Subcutaneous adipose tissue (tissue), 4 donors: ENCODE results near the gene SLC25A12. TPM values are rescaled to one million over a fixed set of nuclear protein-coding genes. Genes with fewer than 3 reads are reported as not detected.

Source experiments
- total RNA-seq, 4 donors: library from RNA; depleted of rRNA; stranded (reverse); fragments of >200 nt; gene quantifications; one replicate each; pipeline ENCODE4 v1.1.0, GENCODE V29; 2016
- TF ChIP-seq, protein P1 (sequence below): fragments of 450-650 bp; IDR thresholded peaks from one replicate; pipeline ENCODE4 v1.5.1; 2016; ENCODE audit warnings: low read depth, mild to moderate bottlenecking, control low read depth, antibody characterized with exemption, moderate library complexity

Gene SLC25A12
- total RNA-seq, 4 donors from 2014 or later: 12.4 to 24.0 (median 14.6) TPM

DNA sequence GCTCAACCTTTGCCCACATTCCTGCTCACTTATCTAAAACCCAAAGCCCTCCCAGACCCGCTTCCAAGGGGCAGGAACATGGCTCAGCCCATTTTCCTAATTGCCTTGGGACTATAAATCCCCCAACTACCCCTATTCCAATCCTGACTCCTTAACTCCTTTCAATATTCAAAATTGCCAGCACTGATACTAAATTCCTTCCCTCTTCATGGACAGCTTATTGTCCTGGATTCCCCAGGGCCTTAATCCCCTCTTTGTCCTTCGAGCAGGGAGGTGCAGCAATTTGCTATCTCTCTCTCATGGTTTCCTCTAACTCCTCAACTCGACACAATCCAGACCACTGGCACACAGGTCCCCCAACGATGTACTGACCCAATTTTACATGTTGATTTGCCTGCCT is 99.1 kb downstream of the SLC25A12 start:
- TF ChIP-seq, protein P1, sequence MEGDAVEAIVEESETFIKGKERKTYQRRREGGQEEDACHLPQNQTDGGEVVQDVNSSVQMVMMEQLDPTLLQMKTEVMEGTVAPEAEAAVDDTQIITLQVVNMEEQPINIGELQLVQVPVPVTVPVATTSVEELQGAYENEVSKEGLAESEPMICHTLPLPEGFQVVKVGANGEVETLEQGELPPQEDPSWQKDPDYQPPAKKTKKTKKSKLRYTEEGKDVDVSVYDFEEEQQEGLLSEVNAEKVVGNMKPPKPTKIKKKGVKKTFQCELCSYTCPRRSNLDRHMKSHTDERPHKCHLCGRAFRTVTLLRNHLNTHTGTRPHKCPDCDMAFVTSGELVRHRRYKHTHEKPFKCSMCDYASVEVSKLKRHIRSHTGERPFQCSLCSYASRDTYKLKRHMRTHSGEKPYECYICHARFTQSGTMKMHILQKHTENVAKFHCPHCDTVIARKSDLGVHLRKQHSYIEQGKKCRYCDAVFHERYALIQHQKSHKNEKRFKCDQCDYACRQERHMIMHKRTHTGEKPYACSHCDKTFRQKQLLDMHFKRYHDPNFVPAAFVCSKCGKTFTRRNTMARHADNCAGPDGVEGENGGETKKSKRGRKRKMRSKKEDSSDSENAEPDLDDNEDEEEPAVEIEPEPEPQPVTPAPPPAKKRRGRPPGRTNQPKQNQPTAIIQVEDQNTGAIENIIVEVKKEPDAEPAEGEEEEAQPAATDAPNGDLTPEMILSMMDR: no peak

GRCh38 chr2:171793691-171794678 is 100.1 kb downstream of the SLC25A12 start:
- TF ChIP-seq, protein P1: no peak

GRCh38 chr2:171792886-171793580 is 101.0 kb downstream of the SLC25A12 start:
- TF ChIP-seq, protein P1: no peak

- TF ChIP-seq, protein P1: no peak
Measured at GRCh38 chr2:171792157-171792556, 101.9 kb downstream of the SLC25A12 start.

DNA sequence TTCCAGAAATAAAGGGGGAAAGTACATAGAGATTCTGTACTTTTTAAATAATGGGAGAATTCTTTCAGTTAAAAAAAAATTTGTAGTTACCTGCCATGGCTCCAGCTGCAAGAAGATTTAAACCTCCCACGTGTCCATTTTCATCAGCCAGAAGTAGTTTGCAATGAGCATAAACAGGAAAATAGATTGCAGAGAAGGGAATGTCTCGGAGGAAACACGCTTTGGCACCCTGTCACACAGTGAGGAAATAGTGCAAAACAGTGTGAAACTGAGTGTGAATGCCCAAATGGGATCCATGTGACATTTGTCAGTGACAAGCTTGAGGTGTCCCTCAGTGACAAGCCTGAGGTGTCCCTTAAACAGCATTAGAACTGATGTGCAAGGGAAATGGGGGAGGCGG is 102.7 kb downstream of the SLC25A12 start:
- TF ChIP-seq, protein P1: no peak

GRCh38 chr2:171789956-171790355 is 104.1 kb downstream of the SLC25A12 start:
- TF ChIP-seq, protein P1: no peak
